H1 (cell line): ENCODE measurements around the gene TMEM131L. TPM values are rescaled to one million over a fixed set of nuclear protein-coding genes. Genes with fewer than 3 reads are reported as not detected.

ENCODE experiments used
- CTCF ChIA-PET: fragments of 300-600 bp; sonication (Branson Sonifier 250); formaldehyde crosslinking; loops from one replicate; lab custom pipeline; 2021; ENCODE audit not compliant: partially characterized antibody; lab: Charles Lee
- POLR2A ChIA-PET: fragments of 300-600 bp; sonication (Branson Sonifier 250); formaldehyde crosslinking; loops from one replicate; lab custom pipeline; 2021; ENCODE audit warnings: inconsistent platforms; ENCODE audit not compliant: partially characterized antibody; lab: Charles Lee
- DNase-seq, 2 experiments: peaks; one replicate each; pipeline versions ENCODE4 v3.0.0 to v3.0.0-alpha.2; 2010 to 2022; ENCODE audit warnings: low spot score in 2 of 2, low read depth in 1 of 2, mixed read lengths in 1 of 2
- FAIRE-seq: peaks from 2 replicates; lab custom pipeline; 2011; peaks lifted over from hg19 to GRCh38; lab: Jason Lieb, UNC
- H2AFZ ChIP-seq: 2 replicates; pipeline ENCODE4 v1.8.1; 2012; ENCODE audit warnings: low read length, inconsistent platforms
- H2AK5ac ChIP-seq: 2 replicates; pipeline ENCODE4 v1.6.1; 2013; ENCODE audit warnings: low read depth, low read length
- H2BK120ac ChIP-seq: replicated peaks from 2 replicates; pipeline ENCODE3; 2013; ENCODE audit warnings: low read depth, low read length, inconsistent platforms
- H2BK12ac ChIP-seq: 2 replicates; pipeline ENCODE4 v1.6.1; 2013; ENCODE audit warnings: low read depth, low read length
- H2BK15ac ChIP-seq: 2 replicates; pipeline ENCODE4 v1.6.1; 2013; ENCODE audit warnings: low read length
- H2BK20ac ChIP-seq: 2 replicates; pipeline ENCODE4 v1.6.1; 2013; ENCODE audit warnings: low read length
- H2BK5ac ChIP-seq: 2 replicates; pipeline ENCODE4 v1.6.1; 2013; ENCODE audit warnings: low read depth, low read length
- H3K14ac ChIP-seq: 2 replicates; pipeline ENCODE4 v1.6.1; 2013; ENCODE audit warnings: inconsistent platforms; ENCODE audit not compliant: insufficient read length
- H3K18ac ChIP-seq: 2 replicates; pipeline ENCODE4 v1.6.1; 2013; ENCODE audit warnings: low read length; ENCODE audit errors: extremely low read depth
- H3K23ac ChIP-seq: 2 replicates; pipeline ENCODE4 v1.6.1; 2013; ENCODE audit warnings: inconsistent platforms; ENCODE audit not compliant: insufficient read length
- H3K23me2 ChIP-seq: 2 replicates; pipeline ENCODE4 v1.6.1; 2013; ENCODE audit warnings: low read depth, low read length
- H3K27ac ChIP-seq: 2 replicates; pipeline ENCODE4 v1.6.1; 2011; ENCODE audit warnings: low read depth, low read length, inconsistent platforms
- H3K27me3 ChIP-seq, 4 experiments: replicated peaks in 1 of 4; 1 replicate in 1 of 4; 2 replicates in 3 of 4; pipeline versions ENCODE4 v1.6.1 to v1.8.1; 2011 to 2013; ENCODE audit warnings: low read length in 3 of 4, mild to moderate bottlenecking in 3 of 4, inconsistent platforms in 2 of 4, mixed read lengths in 2 of 4, moderate library complexity in 1 of 4; ENCODE audit not compliant: control insufficient read depth in 3 of 4, insufficient read depth in 3 of 4; ENCODE audit errors: extremely low read depth in 1 of 4
- H3K36me3 ChIP-seq, 4 experiments: 2 replicates each; pipeline versions ENCODE4 v1.6.1 to v1.8.1; 2011 to 2013; ENCODE audit warnings: mild to moderate bottlenecking in 4 of 4, low read length in 3 of 4, moderate library complexity in 2 of 4, control low read depth in 1 of 4, inconsistent platforms in 1 of 4; ENCODE audit not compliant: insufficient read depth in 4 of 4, control insufficient read depth in 2 of 4
- H3K4ac ChIP-seq: replicated peaks from 2 replicates; pipeline ENCODE3; 2013; ENCODE audit warnings: low read length, low read depth, mixed read lengths, inconsistent platforms; ENCODE audit not compliant: insufficient read length
- H3K4me1 ChIP-seq, 4 experiments: replicated peaks in 1 of 4; 1 replicate in 1 of 4; 2 replicates in 3 of 4; pipeline versions ENCODE4 v1.6.1 to v1.8.1; 2011 to 2013; ENCODE audit warnings: low read length in 3 of 4, inconsistent platforms in 2 of 4, mixed read lengths in 1 of 4; ENCODE audit not compliant: insufficient read depth in 4 of 4, control insufficient read depth in 3 of 4
- H3K4me2 ChIP-seq, 2 experiments: 2 replicates each; pipeline versions ENCODE4 v1.6.1 to v1.8.1; 2011 to 2013; ENCODE audit warnings: low read depth in 2 of 2, low read length in 2 of 2, control low read depth in 1 of 2, inconsistent platforms in 1 of 2, mild to moderate bottlenecking in 1 of 2; ENCODE audit not compliant: insufficient read depth in 1 of 2
- H3K4me3 ChIP-seq, 4 experiments: fragments of 200-600, 300-600 bp in 1 of 4; sonication (generic), shearing (Covaris generic), sonication (Bioruptor Twin) in 1 of 4; 2 replicates each; pipeline versions ENCODE4 v1.5.1 to v1.8.1; 2011 to 2016; ENCODE audit warnings: low read length in 4 of 4, low read depth in 3 of 4, control low read depth in 2 of 4, inconsistent platforms in 2 of 4, mild to moderate bottlenecking in 2 of 4, mixed read lengths in 1 of 4, moderate library complexity in 1 of 4; ENCODE audit not compliant: insufficient read depth in 2 of 4; ENCODE audit errors: extremely low read depth in 1 of 4
- H3K56ac ChIP-seq: replicated peaks from 2 replicates; pipeline ENCODE3; 2013; ENCODE audit warnings: low read depth, mild to moderate bottlenecking, mixed read lengths, low read length, inconsistent platforms; ENCODE audit not compliant: insufficient read length
- H3K79me1 ChIP-seq: 2 replicates; pipeline ENCODE4 v1.6.1; 2013; ENCODE audit warnings: low read depth, low read length, control low read depth
- H3K79me2 ChIP-seq, 2 experiments: 2 replicates each; pipeline versions ENCODE4 v1.6.1 to v1.8.1; 2012 to 2013; ENCODE audit warnings: low read length in 2 of 2, mild to moderate bottlenecking in 2 of 2, inconsistent platforms in 1 of 2; ENCODE audit not compliant: insufficient read depth in 2 of 2, control insufficient read depth in 1 of 2
- H3K9ac ChIP-seq, 4 experiments: replicated peaks in 1 of 4; 1 replicate in 1 of 4; 2 replicates in 3 of 4; pipeline versions ENCODE4 v1.6.1 to v1.8.1; 2011 to 2013; ENCODE audit warnings: low read depth in 3 of 4, low read length in 3 of 4, control low read depth in 2 of 4, mild to moderate bottlenecking in 2 of 4, moderate library complexity in 2 of 4, inconsistent platforms in 1 of 4; ENCODE audit errors: extremely low read depth in 1 of 4
- H3K9me3 ChIP-seq, 2 experiments: 2 replicates each; pipeline versions ENCODE4 v1.6.1 to v1.8.1; 2012 to 2013; ENCODE audit warnings: mild to moderate bottlenecking in 2 of 2, moderate library complexity in 2 of 2, control low read depth in 1 of 2, inconsistent platforms in 1 of 2, low read depth in 1 of 2, low read length in 1 of 2, mixed read lengths in 1 of 2; ENCODE audit not compliant: insufficient read depth in 2 of 2
- H4K20me1 ChIP-seq, 2 experiments: replicated peaks in 1 of 2; 2 replicates each; pipeline versions ENCODE3 to v1.8.1; 2011 to 2013; ENCODE audit warnings: inconsistent platforms in 2 of 2, low read length in 2 of 2, mild to moderate bottlenecking in 1 of 2; ENCODE audit not compliant: insufficient read depth in 2 of 2, control insufficient read depth in 1 of 2
- H4K5ac ChIP-seq: 2 replicates; pipeline ENCODE4 v1.6.1; 2013; ENCODE audit warnings: low read length, low read depth, mixed read lengths, inconsistent platforms; ENCODE audit not compliant: insufficient read length
- H4K8ac ChIP-seq: 2 replicates; pipeline ENCODE4 v1.8.0; 2013; ENCODE audit warnings: mild to moderate bottlenecking, moderate library complexity, low read length, inconsistent platforms; ENCODE audit not compliant: insufficient read depth; ENCODE audit errors: extremely low read depth
- H4K91ac ChIP-seq: replicated peaks from 2 replicates; pipeline ENCODE3; 2013; ENCODE audit warnings: low read length, mixed read lengths, inconsistent platforms; ENCODE audit not compliant: insufficient read length
- EGR1 ChIP-seq: IDR thresholded peaks from 2 replicates; pipeline ENCODE4 v1.6.1; 2011; ENCODE audit warnings: low read depth, low read length, borderline replicate concordance
- KDM1A ChIP-seq: fragments of 200-600, 300-600 bp; sonication (generic); IDR thresholded peaks from 2 replicates; pipeline ENCODE4 v1.7.1; 2016; ENCODE audit warnings: mild to moderate bottlenecking, low read length, borderline replicate concordance
- RAD21 ChIP-seq, 2 experiments: IDR thresholded peaks in 1 of 2; conservative IDR thresholded peaks in 1 of 2; 2 replicates each; pipeline ENCODE4 v1.6.1; 2011; ENCODE audit warnings: low read depth in 2 of 2, low read length in 2 of 2, improper control_type of control experiment in 1 of 2, inconsistent platforms in 1 of 2, mild to moderate bottlenecking in 1 of 2, moderate library complexity in 1 of 2
- RFX5 ChIP-seq: IDR thresholded peaks from 2 replicates; pipeline ENCODE4 v1.6.1; 2011; ENCODE audit warnings: low read depth, low read length, improper control_type of control experiment, borderline replicate concordance
- RXRA ChIP-seq: IDR thresholded peaks from 2 replicates; pipeline ENCODE4 v1.6.1; 2011; ENCODE audit warnings: low read depth, mild to moderate bottlenecking, low read length, moderate library complexity; ENCODE audit not compliant: insufficient read depth
- WGBS, 2 experiments: shearing (Covaris generic) in 1 of 2; methylation state at CpG; one replicate each; pipeline versions ENCODE4 v1.1.6 to v1.1.7; 2013 to 2015; ENCODE audit warnings: low lambda C conversion rate in 2 of 2, mixed read lengths in 2 of 2, inconsistent platforms in 1 of 2, low coverage in 1 of 2, missing lambda C conversion rate in 1 of 2; ENCODE audit not compliant: insufficient replicate concordance in 2 of 2, insufficient coverage in 1 of 2, insufficient read length in 1 of 2; ENCODE audit errors: extremely low coverage in 1 of 2, missing lambda C conversion rate in 1 of 2; 5-methylcytosine and 5-hydroxymethylcytosine counted together
- polyA plus RNA-seq, 7 experiments: library from polyadenylated mRNA; depleted of rRNA in 3 of 7; stranded (reverse) in 5 of 7; unstranded in 2 of 7; fragments of >200 nt in 5 of 7; fragments of 200-250 nt in 2 of 7; gene quantifications; 1 replicate in 5 of 7; 2 replicates in 1 of 7; 4 replicates in 1 of 7; pipeline versions ENCODE4 v1.2.1 to v1.2.3, GENCODE V29; 2011 to 2013; ENCODE audit warnings: missing spikeins in 2 of 7, mixed read lengths in 2 of 7
- total RNA-seq: library from RNA; stranded (reverse); fragmentation: NEBNext Ultra II Directional; extraction: Animal tissue kit (Norgen Biotek cat#: 25700); gene quantifications from 2 replicates; pipeline ENCODE4 v1.2.1, GENCODE V29; 2021
- TF ChIP-seq, protein P1 (sequence below): IDR thresholded peaks from 2 replicates; pipeline ENCODE4 v1.6.1; 2011; ENCODE audit warnings: low read length, improper control_type of control experiment
- TF ChIP-seq, protein P2 (sequence below), 3 experiments: IDR thresholded peaks; 1 replicate in 2 of 3; 2 replicates in 1 of 3; pipeline versions ENCODE4 v1.5.1 to v1.6.1; 2011; ENCODE audit warnings: low read length in 3 of 3, mild to moderate bottlenecking in 3 of 3, inconsistent platforms in 2 of 3, low read depth in 1 of 3, moderate library complexity in 1 of 3; ENCODE audit not compliant: insufficient read depth in 1 of 3; ENCODE audit errors: control extremely low read depth in 1 of 3

TMEM131L gene
- total and polyA plus RNA-seq, 2 of the 8 experiments (the other 6 are each of a cell fraction or from before 2014, with no cell fraction given) = 14.3 to 26.1 TPM

DNA sequence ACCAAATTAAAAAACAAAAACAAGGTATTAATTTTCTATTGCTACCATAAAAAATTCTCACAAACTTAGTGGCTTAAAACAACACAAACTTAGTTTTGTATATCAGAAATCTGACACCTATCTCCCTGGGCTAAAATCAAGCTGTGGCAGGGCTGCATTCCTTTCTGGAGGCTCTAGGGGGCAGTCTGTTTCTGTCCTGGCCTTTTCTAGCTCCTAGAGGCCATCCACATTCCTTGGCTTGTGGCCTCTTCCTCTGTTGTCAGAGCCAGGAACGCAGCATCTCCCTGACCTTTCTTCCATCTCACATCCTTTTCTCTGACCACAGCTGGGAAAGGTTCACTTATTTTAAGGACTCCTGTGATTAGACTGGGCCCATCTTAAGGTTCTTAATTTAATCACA is 179.0 kb downstream of the TMEM131L start:
- Histone ChIP-seq H3K4me2 (no peak overlapping the region), H3K4me1 (peaks cover 0 to 4% (median 0%) of the 10 kb centered on the region in 4 experiments; a peak in 3 of 7 replicates), H2BK20ac (no peak overlapping the region), H4K8ac (no peak overlapping the region), H4K20me1 (no peaks in the 10 kb centered on the region), H3K36me3 (no peaks in the 10 kb centered on the region), H4K5ac (no peak overlapping the region), H3K27ac (no peak overlapping the region), H4K91ac (no peak overlapping the region), H3K79me2 (no peaks in the 10 kb centered on the region), H2AFZ (no peak overlapping the region), H2BK120ac (no peak overlapping the region), H2AK5ac (no peak overlapping the region), H3K4ac (no peak overlapping the region), H3K9ac (no peak overlapping the region), H3K23me2 (no peaks in the 10 kb centered on the region), H3K4me3 (no peak overlapping the region), H3K14ac (no peak overlapping the region), H2BK15ac (no peak overlapping the region), H3K18ac (no peak overlapping the region), H3K56ac (no peak overlapping the region), H3K79me1 (no peaks in the 10 kb centered on the region), H3K9me3 (peaks cover 0 to 3% of the 10 kb centered on the region in 2 experiments; a peak in 1 of 4 replicates), H2BK12ac (no peak overlapping the region), H2BK5ac (no peak overlapping the region), H3K23ac (no peak overlapping the region), H3K27me3 (no peaks in the 10 kb centered on the region)
- 94% methylated on average over 1 of the region's 1 CpG; no CpG with 5 or more reads in 1 of the 2 experiments for WGBS, 2 experiments
- no peak for DNase-seq
- ChIA-PET CTCF (interaction anchor here (0.5 to 9.6 kb wide), 12 partner anchors 12 to 441 kb away, joined by 3 to 142 read pairs (median 3); partner anchors contain the start of genes TLR2 and TRIM2), POLR2A (no interaction called here)
- FAIRE-seq = no peak
- TF ChIP-seq KDM1A (peak; percentile 77), RXRA (no peak), RAD21 (IDR thresholded peaks at IDR 0.05 in 1 of 2, conservative IDR thresholded peaks at IDR 0.05 in 1 of 2; ENCODE audit: low read depth in 2 of 2, low read length in 2 of 2) (peak; percentile 32 to 51; a peak in 3 of 4 replicates), EGR1 (no peak), RFX5 (no peak)
- TF ChIP-seq, protein P1, sequence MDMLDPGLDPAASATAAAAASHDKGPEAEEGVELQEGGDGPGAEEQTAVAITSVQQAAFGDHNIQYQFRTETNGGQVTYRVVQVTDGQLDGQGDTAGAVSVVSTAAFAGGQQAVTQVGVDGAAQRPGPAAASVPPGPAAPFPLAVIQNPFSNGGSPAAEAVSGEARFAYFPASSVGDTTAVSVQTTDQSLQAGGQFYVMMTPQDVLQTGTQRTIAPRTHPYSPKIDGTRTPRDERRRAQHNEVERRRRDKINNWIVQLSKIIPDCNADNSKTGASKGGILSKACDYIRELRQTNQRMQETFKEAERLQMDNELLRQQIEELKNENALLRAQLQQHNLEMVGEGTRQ = no peak
- TF ChIP-seq, protein P2, sequence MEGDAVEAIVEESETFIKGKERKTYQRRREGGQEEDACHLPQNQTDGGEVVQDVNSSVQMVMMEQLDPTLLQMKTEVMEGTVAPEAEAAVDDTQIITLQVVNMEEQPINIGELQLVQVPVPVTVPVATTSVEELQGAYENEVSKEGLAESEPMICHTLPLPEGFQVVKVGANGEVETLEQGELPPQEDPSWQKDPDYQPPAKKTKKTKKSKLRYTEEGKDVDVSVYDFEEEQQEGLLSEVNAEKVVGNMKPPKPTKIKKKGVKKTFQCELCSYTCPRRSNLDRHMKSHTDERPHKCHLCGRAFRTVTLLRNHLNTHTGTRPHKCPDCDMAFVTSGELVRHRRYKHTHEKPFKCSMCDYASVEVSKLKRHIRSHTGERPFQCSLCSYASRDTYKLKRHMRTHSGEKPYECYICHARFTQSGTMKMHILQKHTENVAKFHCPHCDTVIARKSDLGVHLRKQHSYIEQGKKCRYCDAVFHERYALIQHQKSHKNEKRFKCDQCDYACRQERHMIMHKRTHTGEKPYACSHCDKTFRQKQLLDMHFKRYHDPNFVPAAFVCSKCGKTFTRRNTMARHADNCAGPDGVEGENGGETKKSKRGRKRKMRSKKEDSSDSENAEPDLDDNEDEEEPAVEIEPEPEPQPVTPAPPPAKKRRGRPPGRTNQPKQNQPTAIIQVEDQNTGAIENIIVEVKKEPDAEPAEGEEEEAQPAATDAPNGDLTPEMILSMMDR (IDR thresholded peaks at IDR 0.05; ENCODE audit: control extremely low read depth in 1 of 3, insufficient read depth in 1 of 3, low read depth in 1 of 3, low read length in 3 of 3) = peak; percentile 26 to 64 (median 31); a peak in 3 of 4 replicates
- TF ChIP-seq, all 59 proteins: peak for 3
